Chondrocyte (in vitro differentiated cells): Measurements from ENCODE around the gene HTR2A. TPM values are rescaled to one million over a fixed set of nuclear protein-coding genes. Genes with fewer than 3 reads are reported as not detected.

Source experiments
- DNase-seq: peaks from one replicate; pipeline ENCODE4 v3.0.0; 2021; ENCODE audit warnings: mixed read lengths, low spot score
- H3K27ac Mint-ChIP-seq: one replicate; pipeline ENCODE4 v1.8.0; 2021; ENCODE audit warnings: mild to moderate bottlenecking, moderate library complexity, mixed read lengths; ENCODE audit not compliant: unreplicated experiment
- H3K27me3 Mint-ChIP-seq: 2 replicates; pipeline ENCODE4 v1.8.0; 2021; ENCODE audit warnings: low read depth, mixed read lengths
- H3K36me3 Mint-ChIP-seq: 2 replicates; pipeline ENCODE4 v1.8.0; 2021; ENCODE audit warnings: low read depth, mixed read lengths
- H3K4me1 Mint-ChIP-seq: 2 replicates; pipeline ENCODE4 v1.8.0; 2021; ENCODE audit warnings: low read depth, mild to moderate bottlenecking, mixed read lengths
- H3K4me3 Mint-ChIP-seq: one replicate; pipeline ENCODE4 v1.8.0; 2021; ENCODE audit warnings: mild to moderate bottlenecking, moderate library complexity, mixed read lengths; ENCODE audit not compliant: unreplicated experiment
- H3K9me3 Mint-ChIP-seq: 2 replicates; pipeline ENCODE4 v1.8.0; 2021; ENCODE audit warnings: low read depth, mixed read lengths
- CTCF ChIP-seq: fragments of 200-600 bp; sonication (generic); IDR thresholded peaks from 2 replicates; pipeline ENCODE4 v1.5.0; 2021; ENCODE audit warnings: antibody characterized with exemption, mild to moderate bottlenecking, moderate library complexity
- total RNA-seq: library from RNA; stranded (reverse); gene quantifications from 3 replicates; pipeline ENCODE4 v1.2.1, GENCODE V29; 2021

The HTR2A gene
- total RNA-seq, 1 donor from 2014 or later = 0.37 TPM

- no peaks in the 10 kb centered on the region for H3K27me3 Mint-ChIP-seq
- H3K4me1 Mint-ChIP-seq = peaks cover 9% of the 10 kb centered on the region
- no peak for DNase-seq
- TF ChIP-seq CTCF = no peak
- H3K9me3 Mint-ChIP-seq = no peaks in the 10 kb centered on the region
- no peak overlapping the region for H3K4me3 Mint-ChIP-seq
- H3K36me3 Mint-ChIP-seq = peaks cover 28% of the 10 kb centered on the region
- no peak overlapping the region for H3K27ac Mint-ChIP-seq
Observed at GRCh38 chr13:46783504-46783903, 113.3 kb downstream of the HTR2A start.

- H3K36me3 Mint-ChIP-seq = peaks cover 31% of the 10 kb centered on the region
- TF ChIP-seq CTCF = no peak
- H3K27me3 Mint-ChIP-seq = no peaks in the 10 kb centered on the region
- no peak overlapping the region for H3K27ac Mint-ChIP-seq
- no peaks in the 10 kb centered on the region for H3K9me3 Mint-ChIP-seq
- peaks cover 14% of the 10 kb centered on the region for H3K4me1 Mint-ChIP-seq
- H3K4me3 Mint-ChIP-seq = no peak overlapping the region
- no peak for DNase-seq
Observed at GRCh38 chr13:46782691-46783090, 114.2 kb downstream of the HTR2A start.

- Mint-ChIP-seq H3K27ac (no peak overlapping the region), H3K9me3 (no peaks in the 10 kb centered on the region), H3K36me3 (peaks cover 30% of the 10 kb centered on the region), H3K4me3 (no peak overlapping the region), H3K4me1 (peaks cover 15% of the 10 kb centered on the region), H3K27me3 (no peaks in the 10 kb centered on the region)
- no peak for DNase-seq
- no peak for TF ChIP-seq CTCF
Observed at GRCh38 chr13:46782066-46782465, 114.8 kb downstream of the HTR2A start.

Other genes with a start within 250 kb of the HTR2A start
- 94.7 to 102 TPM (median 97.9 TPM) in 3 replicates for gene ESD, start 99.9 kb downstream of the HTR2A start, total RNA-seq